ENCODE results near the gene CARMIL1.

The CARMIL1 gene

DNA sequence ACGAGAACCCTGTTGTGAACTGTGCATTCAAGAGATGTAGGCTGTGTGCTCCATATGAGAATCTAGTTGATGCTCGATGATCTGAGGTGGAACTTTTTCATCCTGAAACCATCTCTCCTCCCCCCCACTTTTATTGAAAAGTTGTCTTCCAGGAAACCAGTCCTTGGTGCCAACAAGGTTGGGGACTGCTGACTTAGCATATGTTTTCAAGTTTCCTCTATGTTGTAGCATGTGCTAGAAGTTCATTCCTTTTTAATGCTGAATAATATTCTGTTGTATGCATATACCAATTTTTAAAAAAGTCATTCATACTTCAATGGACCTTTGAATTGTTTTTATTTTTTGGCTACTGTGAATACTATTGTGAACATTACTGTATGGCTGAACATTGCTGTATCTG lies 27.2 kb downstream of the CARMIL1 start:
- Histone ChIP-seq H3K4ac (ENCODE audit: low read depth, low read length) (no peak overlapping the region), H2BK120ac (ENCODE audit: insufficient read depth, low read length, poor library complexity) (no peak overlapping the region), H2BK12ac (ENCODE audit: low read length) (no peak overlapping the region), H2AFZ (ENCODE audit: insufficient read depth, low read length, poor library complexity) (no peak overlapping the region), H3K27me3 (ENCODE audit: insufficient read depth, low read length) (no peaks in the 10 kb centered on the region), H3K4me2 (ENCODE audit: low read length) (no peak overlapping the region), H4K91ac (ENCODE audit: low read depth, low read length) (no peak overlapping the region), H4K8ac (ENCODE audit: low read depth, low read length) (no peak overlapping the region), H3K4me3 (ENCODE audit: low read depth, low read length) (no peak overlapping the region), H2BK5ac (ENCODE audit: low read depth, low read length, poor library complexity) (no peak overlapping the region), H3K4me1 (ENCODE audit: control insufficient read depth in 1 of 2, insufficient read depth in 2 of 2, low read length in 2 of 2) (peaks cover 0 to 2% of the 10 kb centered on the region in 2 experiments), H3K27ac (ENCODE audit: low read depth, low read length) (no peak overlapping the region), H3K79me1 (ENCODE audit: low read length) (no peaks in the 10 kb centered on the region), H3K14ac (ENCODE audit: low read length) (no peak overlapping the region), H3K9ac (ENCODE audit: low read length) (no peak overlapping the region), H3K79me2 (ENCODE audit: control insufficient read depth, insufficient read depth, low read length, poor library complexity) (no peaks in the 10 kb centered on the region), H2AK5ac (ENCODE audit: low read length) (no peak overlapping the region), H3K18ac (ENCODE audit: low read length) (no peak overlapping the region), H3K9me3 (ENCODE audit: insufficient read depth, low read depth, low read length) (no peaks in the 10 kb centered on the region), H3K36me3 (ENCODE audit: control insufficient read depth in 1 of 2, insufficient read depth in 2 of 2, low read length in 2 of 2) (no peaks in the 10 kb centered on the region), H4K12ac (ENCODE audit: low read depth, low read length) (no peak overlapping the region), H3K23ac (ENCODE audit: low read length) (no peak overlapping the region)
- DNase-seq: no peak
- no CpG with 5 or more reads among the region's 2 CpGs for WGBS (ENCODE audit: extremely low coverage, insufficient coverage, insufficient read length)

GRCh38 chr6:25307805-25308494 lies 28.8 kb downstream of the CARMIL1 start:
- Histone ChIP-seq H3K79me2 (ENCODE audit: control insufficient read depth, insufficient read depth, low read length, poor library complexity) (no peaks in the 10 kb centered on the region), H4K91ac (ENCODE audit: low read depth, low read length) (no peak overlapping the region), H2BK5ac (ENCODE audit: low read depth, low read length, poor library complexity) (no peak overlapping the region), H2BK12ac (ENCODE audit: low read length) (no peak overlapping the region), H3K36me3 (ENCODE audit: control insufficient read depth in 1 of 2, insufficient read depth in 2 of 2, low read length in 2 of 2) (no peaks in the 10 kb centered on the region), H3K4ac (ENCODE audit: low read depth, low read length) (no peak overlapping the region), H3K79me1 (ENCODE audit: low read length) (no peaks in the 10 kb centered on the region), H4K8ac (ENCODE audit: low read depth, low read length) (no peak overlapping the region), H3K27ac (ENCODE audit: low read depth, low read length) (no peak overlapping the region), H3K9me3 (ENCODE audit: insufficient read depth, low read depth, low read length) (no peaks in the 10 kb centered on the region), H3K27me3 (ENCODE audit: insufficient read depth, low read length) (no peaks in the 10 kb centered on the region), H3K23ac (ENCODE audit: low read length) (no peak overlapping the region), H2BK120ac (ENCODE audit: insufficient read depth, low read length, poor library complexity) (no peak overlapping the region), H3K4me1 (ENCODE audit: control insufficient read depth in 1 of 2, insufficient read depth in 2 of 2, low read length in 2 of 2) (no peaks in the 10 kb centered on the region), H4K12ac (ENCODE audit: low read depth, low read length) (no peak overlapping the region), H2AK5ac (ENCODE audit: low read length) (no peak overlapping the region), H3K14ac (ENCODE audit: low read length) (no peak overlapping the region), H2AFZ (ENCODE audit: insufficient read depth, low read length, poor library complexity) (no peak overlapping the region), H3K18ac (ENCODE audit: low read length) (no peak overlapping the region), H3K9ac (ENCODE audit: low read length) (no peak overlapping the region), H3K4me3 (ENCODE audit: low read depth, low read length) (no peak overlapping the region), H3K4me2 (ENCODE audit: low read length) (no peak overlapping the region)
- WGBS (ENCODE audit: extremely low coverage, insufficient coverage, insufficient read length): no CpG with 5 or more reads among the region's 4 CpGs
- no peak for DNase-seq

- no peak overlapping the region for H3K23ac ChIP-seq (ENCODE audit: low read length)
- H2AK5ac ChIP-seq (ENCODE audit: low read length): no peak overlapping the region
- no peak overlapping the region for H2BK120ac ChIP-seq (ENCODE audit: insufficient read depth, low read length, poor library complexity)
- H3K14ac ChIP-seq (ENCODE audit: low read length): no peak overlapping the region
- no peaks in the 10 kb centered on the region for H3K79me2 ChIP-seq (ENCODE audit: control insufficient read depth, insufficient read depth, low read length, poor library complexity)
- no peak overlapping the region for H4K12ac ChIP-seq (ENCODE audit: low read depth, low read length)
- H4K8ac ChIP-seq (ENCODE audit: low read depth, low read length): no peak overlapping the region
- H3K4me3 ChIP-seq (ENCODE audit: low read depth, low read length): no peak overlapping the region
- no peak overlapping the region for H4K91ac ChIP-seq (ENCODE audit: low read depth, low read length)
- no peak overlapping the region for H3K4me2 ChIP-seq (ENCODE audit: low read length)
- no peak overlapping the region for H2BK12ac ChIP-seq (ENCODE audit: low read length)
- no peaks in the 10 kb centered on the region for H3K9me3 ChIP-seq (ENCODE audit: insufficient read depth, low read depth, low read length)
- H3K27me3 ChIP-seq (ENCODE audit: insufficient read depth, low read length): no peaks in the 10 kb centered on the region
- no peak overlapping the region for H3K18ac ChIP-seq (ENCODE audit: low read length)
- WGBS (ENCODE audit: extremely low coverage, insufficient coverage, insufficient read length): no CpG with 5 or more reads among the region's 8 CpGs
- H3K4ac ChIP-seq (ENCODE audit: low read depth, low read length): no peak overlapping the region
- no peak overlapping the region for H2BK5ac ChIP-seq (ENCODE audit: low read depth, low read length, poor library complexity)
- DNase-seq: no peak
- H3K79me1 ChIP-seq (ENCODE audit: low read length): no peaks in the 10 kb centered on the region
- H3K27ac ChIP-seq (ENCODE audit: low read depth, low read length): no peak overlapping the region
- no peak overlapping the region for H3K9ac ChIP-seq (ENCODE audit: low read length)
- H3K4me1 ChIP-seq (ENCODE audit: control insufficient read depth in 1 of 2, insufficient read depth in 2 of 2, low read length in 2 of 2): peaks cover 0 to 3% of the 10 kb centered on the region in 2 experiments
- no peak overlapping the region for H2AFZ ChIP-seq (ENCODE audit: insufficient read depth, low read length, poor library complexity)
- no peaks in the 10 kb centered on the region for H3K36me3 ChIP-seq (ENCODE audit: control insufficient read depth in 1 of 2, insufficient read depth in 2 of 2, low read length in 2 of 2)
Measured at GRCh38 chr6:25309886-25310285, 30.7 kb downstream of the CARMIL1 start.

GRCh38 chr6:25311331-25311840 lies 32.2 kb downstream of the CARMIL1 start:
- Histone ChIP-seq H3K27me3 (ENCODE audit: insufficient read depth, low read length) (no peaks in the 10 kb centered on the region), H2AFZ (ENCODE audit: insufficient read depth, low read length, poor library complexity) (no peak overlapping the region), H3K4me1 (ENCODE audit: control insufficient read depth in 1 of 2, insufficient read depth in 2 of 2, low read length in 2 of 2) (peaks cover 0 to 3% of the 10 kb centered on the region in 2 experiments), H3K9me3 (ENCODE audit: insufficient read depth, low read depth, low read length) (no peaks in the 10 kb centered on the region), H2BK5ac (ENCODE audit: low read depth, low read length, poor library complexity) (no peak overlapping the region), H3K79me1 (ENCODE audit: low read length) (no peaks in the 10 kb centered on the region), H4K12ac (ENCODE audit: low read depth, low read length) (no peak overlapping the region), H3K14ac (ENCODE audit: low read length) (no peak overlapping the region), H3K79me2 (ENCODE audit: control insufficient read depth, insufficient read depth, low read length, poor library complexity) (no peaks in the 10 kb centered on the region), H3K4me2 (ENCODE audit: low read length) (no peak overlapping the region), H4K91ac (ENCODE audit: low read depth, low read length) (no peak overlapping the region), H3K4me3 (ENCODE audit: low read depth, low read length) (no peak overlapping the region), H3K27ac (ENCODE audit: low read depth, low read length) (no peak overlapping the region), H3K23ac (ENCODE audit: low read length) (no peak overlapping the region), H3K36me3 (ENCODE audit: control insufficient read depth in 1 of 2, insufficient read depth in 2 of 2, low read length in 2 of 2) (no peaks in the 10 kb centered on the region), H3K4ac (ENCODE audit: low read depth, low read length) (no peak overlapping the region), H3K18ac (ENCODE audit: low read length) (no peak overlapping the region), H2AK5ac (ENCODE audit: low read length) (no peak overlapping the region), H4K8ac (ENCODE audit: low read depth, low read length) (no peak overlapping the region), H3K9ac (ENCODE audit: low read length) (no peak overlapping the region), H2BK12ac (ENCODE audit: low read length) (no peak overlapping the region), H2BK120ac (ENCODE audit: insufficient read depth, low read length, poor library complexity) (no peak overlapping the region)
- no CpG with 5 or more reads among the region's 1 CpG for WGBS (ENCODE audit: extremely low coverage, insufficient coverage, insufficient read length)
- DNase-seq: no peak
